Transverse colon (tissue), 4 donors: ENCODE data around the gene NCKAP5. TPM values are rescaled to one million over a fixed set of nuclear protein-coding genes. Genes with fewer than 3 reads are reported as not detected.

Experiments
- DNase-seq: peaks from one replicate; pipeline ENCODE4 v3.0.0-alpha.2; 2019
- H3K27ac ChIP-seq, 4 donors: fragments of 200-600 bp; sonication (generic); 2 replicates each; pipeline ENCODE4 v1.5.1; 2016 to 2018; ENCODE audit warnings: inconsistent platforms in 4 of 4
- H3K27me3 ChIP-seq: fragments of 200-600 bp; sonication (generic); 2 replicates; pipeline ENCODE4 v1.5.1; 2017; ENCODE audit warnings: inconsistent platforms
- H3K36me3 ChIP-seq, 4 donors: fragments of 200-600 bp; sonication (generic); 2 replicates each; pipeline ENCODE4 v1.5.1; 2017 to 2019; ENCODE audit warnings: inconsistent platforms in 4 of 4
- H3K4me1 ChIP-seq, 4 donors: fragments of 200-600 bp; sonication (generic); 2 replicates each; pipeline ENCODE4 v1.5.1; 2017 to 2020; ENCODE audit warnings: inconsistent platforms in 4 of 4
- H3K4me3 ChIP-seq, 4 donors: fragments of 200-600 bp; sonication (generic); 1 replicate in 1 of 4; 2 replicates in 3 of 4; pipeline versions ENCODE4 v1.5.1 to v1.6.1; 2017 to 2019; ENCODE audit warnings: inconsistent platforms in 4 of 4
- H3K9me3 ChIP-seq, 2 donors: fragments of 200-600 bp; sonication (generic); 2 replicates each; pipeline ENCODE4 v1.5.1; 2017 to 2019; ENCODE audit warnings: inconsistent platforms in 2 of 2
- CTCF ChIP-seq, 5 experiments: fragments of 200-600 bp in 3 of 5; fragments of 450-650 bp in 2 of 5; sonication (generic) in 3 of 5; IDR thresholded peaks; 1 replicate in 2 of 5; 2 replicates in 3 of 5; pipeline ENCODE4 v1.5.1; 2016 to 2017; ENCODE audit warnings: antibody characterized with exemption in 5 of 5, inconsistent platforms in 3 of 5, mild to moderate bottlenecking in 2 of 5, moderate library complexity in 1 of 5
- EP300 ChIP-seq: sonication (generic); formaldehyde crosslinking; IDR thresholded peaks from one replicate; pipeline ENCODE4 v1.6.1; 2017; ENCODE audit warnings: antibody characterized with exemption, low read depth
- POLR2A ChIP-seq: fragments of 450-650 bp; IDR thresholded peaks from one replicate; pipeline ENCODE4 v1.6.1; 2016; ENCODE audit warnings: antibody characterized with exemption, mild to moderate bottlenecking, moderate library complexity
- POLR2AphosphoS5 ChIP-seq, 3 donors: sonication (generic); formaldehyde crosslinking; IDR thresholded peaks; one replicate each; pipeline ENCODE4 v1.6.1; 2016; ENCODE audit warnings: antibody characterized with exemption in 3 of 3
- WGBS, 2 donors: methylation state at CpG; one replicate each; pipeline ENCODE4 v1.1.5; 2018; ENCODE audit warnings: low coverage in 1 of 2; 5-methylcytosine and 5-hydroxymethylcytosine counted together
- in situ Hi-C, 4 donors: fragments of 200-750 bp; cut with MboI; loops; one replicate each; pipeline versions ENCODE4 v1.15.0 to v1.15.1; 2017; ENCODE audit warnings: low sequenced_read_pairs in 3 of 4, low pct_ligation_motif_present in 1 of 4, low pct_unique_long_range_greater_than_20kb in 1 of 4
- intact Hi-C: fragments of 100-400 bp; cut with DNase I; formaldehyde crosslinking; loops from one replicate; pipeline ENCODE4 v1.15.1; 2023; ENCODE audit warnings: low total_unique reads
- total RNA-seq, 4 donors: library from RNA; depleted of rRNA; stranded (reverse); fragments of >200 nt; gene quantifications; one replicate each; pipeline ENCODE4 v1.1.0, GENCODE V29; 2016

The NCKAP5 gene
- total RNA-seq, 4 donors from 2014 or later, result 1.1 to 10.9 (median 5.0) TPM

- no peak for DNase-seq
- in situ Hi-C loops, result no loop called here
- WGBS, 2 donors, result 78 to 83% methylated on average over 2 of the region's 2 CpGs
Measured at GRCh38 chr2:133292259-133292658, 276.0 kb downstream of the NCKAP5 start.

GRCh38 chr2:133287709-133288108 lies 280.6 kb downstream of the NCKAP5 start:
- Histone ChIP-seq H3K27ac (no peak overlapping the region), H3K9me3 (no peaks in the 10 kb centered on the region), H3K4me3 (no peak overlapping the region), H3K4me1 (no peaks in the 10 kb centered on the region), H3K36me3 (no peaks in the 10 kb centered on the region), H3K27me3 (no peaks in the 10 kb centered on the region)
- 65 to 75% methylated on average over 2 of the region's 2 CpGs for WGBS, 2 donors
- DNase-seq, result no peak
- intact Hi-C loops, result no loop called here
- in situ Hi-C loops, result no loop called here
- TF ChIP-seq POLR2AphosphoS5 (IDR thresholded peaks at IDR 0.05), result no peak
- no peak for TF ChIP-seq CTCF (IDR thresholded peaks at IDR 0.05)
- TF ChIP-seq POLR2A, result no peak
- TF ChIP-seq EP300, result no peak

More at GRCh38 chr2:133292259-133292658, 276.0 kb downstream of the NCKAP5 start:
- Histone ChIP-seq H3K4me1 (no peaks in the 10 kb centered on the region), H3K27me3 (no peaks in the 10 kb centered on the region), H3K9me3 (no peaks in the 10 kb centered on the region), H3K36me3 (no peaks in the 10 kb centered on the region), H3K4me3 (no peak overlapping the region), H3K27ac (no peak overlapping the region)
- no peak for TF ChIP-seq POLR2AphosphoS5 (IDR thresholded peaks at IDR 0.05)
- TF ChIP-seq EP300, result no peak
- TF ChIP-seq CTCF (IDR thresholded peaks at IDR 0.05), result no peak
- TF ChIP-seq POLR2A, result no peak
- intact Hi-C loops, result no loop called here

- in situ Hi-C loops, result no loop called here
- Histone ChIP-seq H3K27ac (no peak overlapping the region), H3K9me3 (no peaks in the 10 kb centered on the region), H3K4me3 (no peak overlapping the region), H3K36me3 (no peaks in the 10 kb centered on the region), H3K27me3 (no peaks in the 10 kb centered on the region), H3K4me1 (no peaks in the 10 kb centered on the region)
- WGBS, 2 donors, result 73 to 85% methylated on average over 1 of the region's 1 CpG
- intact Hi-C loops, result no loop called here
- DNase-seq, result no peak
- TF ChIP-seq EP300, result no peak
- TF ChIP-seq CTCF (IDR thresholded peaks at IDR 0.05), result no peak
Measured at GRCh38 chr2:133286326-133286922, 281.8 kb downstream of the NCKAP5 start.

- no peak overlapping the region for H3K27ac ChIP-seq
- H3K9me3 ChIP-seq, result no peaks in the 10 kb centered on the region
- in situ Hi-C loops (no loop called here), intact Hi-C loops (no loop called here)
- H3K4me1 ChIP-seq, result no peaks in the 10 kb centered on the region
- no peaks in the 10 kb centered on the region for H3K27me3 ChIP-seq
- H3K36me3 ChIP-seq, result no peaks in the 10 kb centered on the region
- no peak overlapping the region for H3K4me3 ChIP-seq
- TF ChIP-seq EP300 (no peak), POLR2A (no peak), CTCF (IDR thresholded peaks at IDR 0.05) (no peak), POLR2AphosphoS5 (IDR thresholded peaks at IDR 0.05) (no peak)
- WGBS, 2 donors, result 48 to 56% methylated on average over 3 of the region's 3 CpGs
- no peak for DNase-seq
Measured at GRCh38 chr2:133273031-133273430, 295.2 kb downstream of the NCKAP5 start.
